Hindlimb muscle (tissue), 1 donor: Measurements from ENCODE around the gene SESN1. TPM values are rescaled to one million over a fixed set of nuclear protein-coding genes. Genes with fewer than 3 reads are reported as not detected.

Experiments used
- DNase-seq: peaks from one replicate; pipeline ENCODE4 v3.0.0-alpha.2; 2013
- polyA plus RNA-seq: library from polyadenylated mRNA; unstranded; fragments of 120-200 nt; gene quantifications from one replicate; pipeline ENCODE4 v1.2.1, GENCODE V29; 2013; ENCODE audit not compliant: insufficient read length

SESN1 gene
- polyA plus RNA-seq, 1 donor: 56.5 TPM

GRCh38 chr6:109058620-109059019 lies 36.0 kb downstream of the SESN1 start:
- DNase-seq: no peak

DNA sequence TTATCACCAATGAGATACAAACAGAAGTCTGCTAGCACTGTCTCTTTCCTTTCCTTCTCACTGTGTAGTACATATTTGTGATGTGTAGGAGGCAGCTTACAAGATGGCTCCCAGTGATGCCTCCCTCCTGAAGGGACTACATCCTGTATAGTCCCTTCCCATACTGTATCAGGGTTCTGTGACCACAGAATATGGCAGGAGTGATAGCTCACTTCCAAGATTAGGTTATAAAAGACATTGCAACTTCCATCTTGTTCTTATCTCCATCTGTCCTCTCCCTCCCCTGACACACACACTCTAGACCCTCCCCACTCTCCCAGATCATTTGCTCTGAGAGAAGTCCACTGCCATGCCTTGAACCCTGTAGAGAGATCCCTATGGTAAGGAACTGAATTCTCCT lies 38.0 kb downstream of the SESN1 start:
- DNase-seq: no peak

GRCh38 chr6:109055771-109056235 lies 38.8 kb downstream of the SESN1 start:
- no peak for DNase-seq

DNA sequence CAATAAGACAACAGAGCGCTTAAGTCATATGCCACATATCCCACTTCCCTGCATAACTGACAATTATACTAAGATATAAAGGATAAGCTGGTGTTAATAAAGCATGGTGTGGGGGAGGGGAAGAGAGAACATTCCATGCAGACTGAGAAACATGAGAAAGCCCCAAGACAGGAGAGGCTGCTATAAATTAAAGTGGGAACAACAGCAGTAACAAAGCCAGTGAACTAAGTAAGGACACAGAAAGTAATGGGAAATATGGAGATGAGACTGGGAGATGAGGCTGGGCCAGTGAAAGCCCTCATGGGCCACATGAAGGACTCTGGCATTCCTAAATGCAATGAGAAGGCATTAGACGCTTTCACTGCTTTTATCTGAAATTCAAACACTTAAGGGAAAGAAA lies 41.3 kb downstream of the SESN1 start:
- no peak for DNase-seq

GRCh38 chr6:109052852-109053251 lies 41.8 kb downstream of the SESN1 start:
- DNase-seq: no peak

GRCh38 chr6:109052018-109052651 lies 42.5 kb downstream of the SESN1 start:
- DNase-seq: no peak

DNA sequence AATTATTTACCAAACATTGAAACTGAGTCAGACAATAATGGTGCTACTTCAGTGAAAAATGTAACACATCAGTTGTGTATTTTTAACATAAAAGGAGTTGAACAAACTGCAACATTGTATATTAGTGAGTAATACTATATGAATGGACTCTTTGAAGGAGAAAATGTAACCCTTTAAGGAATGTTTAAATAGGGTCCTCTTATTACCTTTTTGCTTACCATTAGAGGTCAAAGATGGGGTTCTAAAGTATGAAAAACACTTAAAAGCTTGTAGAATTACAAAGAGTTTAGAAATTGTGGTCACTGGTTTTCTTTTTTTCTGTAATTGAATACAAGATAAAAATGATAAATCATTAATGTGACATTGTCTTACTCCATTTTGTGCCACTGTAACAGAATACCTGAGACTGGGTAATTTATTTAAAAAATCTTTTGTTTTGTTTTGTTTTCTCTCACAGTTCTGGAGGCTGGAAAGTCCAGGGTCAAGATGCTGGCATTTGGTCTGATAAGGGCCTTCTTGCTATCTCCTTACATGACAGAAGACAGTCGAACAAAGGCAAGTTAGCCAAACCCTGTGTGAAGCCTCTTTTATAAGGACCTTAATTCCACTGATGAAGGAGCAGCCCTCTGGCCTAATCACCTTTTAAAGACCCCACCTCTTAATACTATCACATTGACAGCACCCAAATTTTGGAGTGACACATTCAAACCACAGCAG lies 43.2 kb downstream of the SESN1 start:
- no peak for DNase-seq

GRCh38 chr6:109050447-109051102 lies 44.1 kb downstream of the SESN1 start:
- no peak for DNase-seq

DNA sequence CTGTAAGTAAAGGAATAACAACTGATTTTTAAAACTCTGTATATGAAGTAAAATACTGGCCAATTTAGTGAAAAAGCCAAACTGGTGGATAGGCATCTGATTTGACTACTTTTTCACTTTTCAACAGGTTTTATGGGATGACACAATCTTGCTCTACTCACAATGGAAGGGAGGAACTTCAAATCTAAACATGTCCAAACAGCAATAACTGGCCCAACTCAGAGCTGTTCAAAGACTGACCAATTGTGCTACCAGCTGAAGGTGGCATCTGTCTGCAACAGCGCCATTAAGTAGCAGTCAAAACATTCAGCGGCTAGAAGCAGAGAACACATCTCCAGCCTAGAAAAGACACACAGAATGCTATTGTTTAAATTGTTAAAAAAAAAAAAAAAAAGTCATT lies 44.6 kb downstream of the SESN1 start:
- no peak for DNase-seq

GRCh38 chr6:109048670-109049415 lies 45.8 kb downstream of the SESN1 start:
- no peak for DNase-seq

DNA sequence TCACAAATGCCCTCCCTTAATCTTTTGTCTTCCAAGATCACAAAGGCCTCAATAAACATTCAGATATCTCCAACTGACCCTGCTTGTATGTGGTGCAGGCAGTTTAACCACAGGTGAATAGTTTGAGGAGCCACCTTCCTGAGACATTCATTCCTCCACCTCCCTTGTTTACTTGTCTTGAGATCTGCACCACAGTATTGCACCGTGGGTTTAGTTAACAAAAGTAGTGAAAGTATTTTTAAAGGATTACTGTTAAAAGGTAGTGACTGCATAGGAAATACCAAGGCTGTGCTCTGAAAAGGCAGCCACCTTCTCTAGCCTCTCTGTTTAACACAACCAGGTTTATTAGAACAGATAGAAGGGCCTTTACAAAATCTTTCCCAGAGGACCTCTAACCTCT lies 46.5 kb downstream of the SESN1 start:
- no peak for DNase-seq

- DNase-seq: no peak
Measured at GRCh38 chr6:109045493-109045892, 49.2 kb downstream of the SESN1 start.

GRCh38 chr6:109039795-109040194 lies 54.9 kb downstream of the SESN1 start:
- no peak for DNase-seq

DNA sequence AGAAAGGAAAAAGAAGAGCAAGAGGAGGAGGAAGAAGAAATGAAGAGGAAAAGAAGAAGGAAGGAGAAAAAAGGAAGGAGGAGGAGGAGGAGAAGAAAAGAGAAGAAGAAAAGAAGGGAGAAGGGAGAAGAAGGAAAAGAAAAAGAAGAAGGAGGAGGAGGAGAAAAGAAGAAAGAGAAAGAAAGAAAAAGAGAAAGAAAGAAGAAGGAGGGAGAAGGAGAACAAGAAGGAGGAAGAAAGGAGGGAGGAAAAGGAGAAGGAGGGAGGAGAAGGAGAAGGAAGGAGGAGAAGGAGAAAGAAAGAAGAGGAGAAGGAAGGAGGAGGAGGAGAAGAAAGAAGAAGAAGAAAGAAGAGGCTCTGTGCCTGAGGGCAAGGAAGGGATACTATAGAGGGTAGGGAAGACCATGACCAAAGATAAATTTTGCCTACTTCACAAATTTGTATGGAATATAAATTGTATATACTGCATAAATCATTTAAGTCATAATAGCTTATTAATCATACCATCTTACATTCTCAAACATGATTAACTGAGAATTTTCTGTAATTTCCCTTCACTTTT lies 55.7 kb downstream of the SESN1 start:
- DNase-seq: no peak

GRCh38 chr6:109036574-109037294 lies 57.9 kb downstream of the SESN1 start:
- peak; percentile 27 for DNase-seq

- DNase-seq: peak; percentile 43
Measured at GRCh38 chr6:109034526-109034925, 60.1 kb downstream of the SESN1 start.

- no peak for DNase-seq
Measured at GRCh38 chr6:109033655-109034054, 61.0 kb downstream of the SESN1 start.

- DNase-seq: no peak
Measured at GRCh38 chr6:109031416-109031815, 63.2 kb downstream of the SESN1 start.

- no peak for DNase-seq
Measured at GRCh38 chr6:109029313-109029712, 65.3 kb downstream of the SESN1 start.

- no peak for DNase-seq
Measured at GRCh38 chr6:109028439-109028838, 66.2 kb downstream of the SESN1 start.

DNA sequence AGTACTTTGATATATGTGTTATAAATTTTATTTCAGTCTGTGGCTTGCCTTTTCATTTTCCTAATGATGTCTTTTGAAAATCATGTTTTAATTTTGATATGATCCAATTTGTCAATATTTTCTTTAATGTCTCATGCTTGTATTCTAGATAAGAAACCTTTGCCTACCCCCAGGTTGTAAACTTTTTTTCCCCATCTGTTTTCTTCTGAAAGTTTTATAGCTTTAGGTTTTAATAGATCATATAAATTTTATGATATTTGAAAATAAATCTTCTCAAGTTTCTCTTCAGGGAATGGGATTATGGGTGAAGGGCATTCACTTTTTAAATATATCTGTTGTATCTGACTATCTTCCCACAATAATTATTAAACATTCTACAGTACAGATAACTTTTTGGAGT lies 66.7 kb downstream of the SESN1 start:
- DNase-seq: no peak

DNA sequence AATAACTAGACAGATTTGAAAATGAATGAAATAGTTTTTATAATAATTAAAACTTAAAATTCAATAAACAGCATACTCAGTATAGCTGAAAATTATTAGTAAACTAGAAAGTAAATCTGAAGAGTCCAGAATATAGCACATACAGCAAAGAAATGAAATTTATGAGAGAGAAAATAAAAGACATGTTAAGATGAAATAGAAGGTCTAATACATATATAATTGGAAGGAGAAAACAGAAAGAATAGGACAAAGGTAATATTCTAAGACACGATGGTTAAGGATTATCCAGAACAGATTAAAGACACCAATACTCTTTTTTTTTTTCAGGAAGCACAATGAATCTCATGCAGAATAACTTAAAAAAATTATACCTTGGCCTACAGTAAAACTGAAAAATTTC lies 69.0 kb downstream of the SESN1 start:
- no peak for DNase-seq
